HepG2 (cell line): ENCODE results near the gene NOP56. TPM values are rescaled to one million over a fixed set of nuclear protein-coding genes. Genes with fewer than 3 reads are reported as not detected.

Experiments
- ARID2 ChIP-seq: sonication (generic); formaldehyde crosslinking; IDR thresholded peaks from 2 replicates; pipeline ENCODE4 v1.8.1; 2022; ENCODE audit warnings: mild to moderate bottlenecking, missing genetic modification reagents, borderline replicate concordance
- CBFB ChIP-seq: sonication (generic); formaldehyde crosslinking; IDR thresholded peaks from 2 replicates; pipeline ENCODE4 v1.4.0; 2020; ENCODE audit warnings: missing genetic modification reagents
- FIP1L1 ChIP-seq: fragments of 200-400 bp; formaldehyde crosslinking; IDR thresholded peaks from 2 replicates; pipeline ENCODE4 v1.6.1; 2018; ENCODE audit warnings: low read depth, mild to moderate bottlenecking, low read length, moderate library complexity, borderline replicate concordance; ENCODE audit not compliant: insufficient read depth
- GLI4 ChIP-seq: sonication (generic); formaldehyde crosslinking; IDR thresholded peaks from 2 replicates; pipeline ENCODE4 v1.5.1; 2020; ENCODE audit warnings: missing genetic modification reagents, mild to moderate bottlenecking, moderate library complexity, borderline replicate concordance
- KDM5B ChIP-seq: sonication (generic); formaldehyde crosslinking; IDR thresholded peaks from 2 replicates; pipeline ENCODE4 v1.4.0; 2020; ENCODE audit warnings: missing genetic modification reagents, mild to moderate bottlenecking, borderline replicate concordance
- MBNL3 ChIP-seq: fragments of 250-450 bp; sonication (Bioruptor Pico); conservative IDR thresholded peaks from 2 replicates; pipeline ENCODE4 v1.8.0; 2022; ENCODE audit warnings: mild to moderate bottlenecking, inconsistent platforms
- NAIF1 ChIP-seq: sonication (generic); formaldehyde crosslinking; IDR thresholded peaks from 2 replicates; pipeline ENCODE4 v1.5.0; 2020; ENCODE audit warnings: mild to moderate bottlenecking, missing genetic modification reagents, borderline replicate concordance
- POGZ ChIP-seq: sonication (generic); formaldehyde crosslinking; IDR thresholded peaks from 2 replicates; pipeline ENCODE4 v1.4.0; 2020; ENCODE audit warnings: mild to moderate bottlenecking, missing genetic modification reagents
- SPEN ChIP-seq: sonication (generic); formaldehyde crosslinking; IDR thresholded peaks from 2 replicates; pipeline ENCODE4 v1.5.1; 2020; ENCODE audit warnings: low read depth, mild to moderate bottlenecking, missing genetic modification reagents
- STAG1 ChIP-seq: sonication (generic); formaldehyde crosslinking; IDR thresholded peaks from 2 replicates; pipeline ENCODE4 v1.4.0; 2020; ENCODE audit warnings: missing genetic modification reagents
- TCF7 ChIP-seq: sonication (generic); IDR thresholded peaks from 2 replicates; pipeline ENCODE4 v1.6.1; 2016; ENCODE audit warnings: antibody characterized with exemption, low read depth
- ZNF138 ChIP-seq: sonication (generic); formaldehyde crosslinking; IDR thresholded peaks from 2 replicates; pipeline ENCODE4 v1.5.0; 2020; ENCODE audit warnings: mild to moderate bottlenecking, low read depth, missing genetic modification reagents
- ZNF232 ChIP-seq: sonication (generic); formaldehyde crosslinking; IDR thresholded peaks from 2 replicates; pipeline ENCODE4 v1.4.0; 2020; ENCODE audit warnings: missing genetic modification reagents, borderline replicate concordance
- ZNF235 ChIP-seq: sonication (generic); formaldehyde crosslinking; IDR thresholded peaks from 2 replicates; pipeline ENCODE4 v1.8.1; 2023; ENCODE audit warnings: mild to moderate bottlenecking, missing genetic modification reagents, borderline replicate concordance
- ZNF367 ChIP-seq: sonication (generic); formaldehyde crosslinking; IDR thresholded peaks from 2 replicates; pipeline ENCODE4 v1.4.0; 2020; ENCODE audit warnings: missing genetic modification reagents, borderline replicate concordance
- ZNF557 ChIP-seq: sonication (generic); formaldehyde crosslinking; IDR thresholded peaks from 2 replicates; pipeline ENCODE4 v1.4.0; 2020; ENCODE audit warnings: missing genetic modification reagents
- ZNF746 ChIP-seq: sonication (generic); formaldehyde crosslinking; IDR thresholded peaks from 2 replicates; pipeline ENCODE4 v1.8.0; 2022; ENCODE audit warnings: mild to moderate bottlenecking, missing genetic modification reagents
- polyA plus RNA-seq, 8 experiments: library from polyadenylated mRNA; depleted of rRNA in 3 of 8; stranded (reverse) in 7 of 8; unstranded in 1 of 8; fragments of >200 nt; fragmentation: Illumina TruSeq in 4 of 8; extraction: Trizol in 4 of 8; gene quantifications; 2 replicates each; pipeline versions ENCODE4 v1.2.1 to v1.2.3, GENCODE V29; 2011 to 2016; ENCODE audit warnings: low read depth in 4 of 8, missing spikeins in 1 of 8, mixed read lengths in 1 of 8; ENCODE audit not compliant: insufficient read depth in 1 of 8
- total RNA-seq, 5 experiments: library from RNA; depleted of rRNA; stranded (reverse); fragments of >200 nt; fragmentation: Illumina TruSeq; extraction: Trizol; gene quantifications; 2 replicates each; pipeline ENCODE4 v1.2.3, GENCODE V29; 2016; ENCODE audit warnings: low read depth in 1 of 5
- TF ChIP-seq, protein P1 (sequence below): sonication (generic); formaldehyde crosslinking; IDR thresholded peaks from 2 replicates; pipeline ENCODE4 v1.4.0; 2020; ENCODE audit warnings: missing genetic modification reagents, borderline replicate concordance
- TF ChIP-seq, protein P2 (sequence below): sonication (generic); formaldehyde crosslinking; conservative IDR thresholded peaks from 2 replicates; pipeline ENCODE4 v1.4.0; 2020; ENCODE audit warnings: missing genetic modification reagents
- TF ChIP-seq, protein P3 (sequence below): sonication (generic); formaldehyde crosslinking; IDR thresholded peaks from 2 replicates; pipeline ENCODE4 v1.4.0; 2020; ENCODE audit warnings: missing genetic modification reagents
- TF ChIP-seq, protein P4 (sequence below): sonication (generic); formaldehyde crosslinking; conservative IDR thresholded peaks from 2 replicates; pipeline ENCODE4 v1.8.0; 2022; ENCODE audit warnings: low read depth, missing genetic modification reagents

Gene NOP56
- total and polyA plus RNA-seq, 2 of the 13 experiments (the other 11 are each of a cell fraction or from before 2014, with no cell fraction given): 369 to 1,116 TPM

DNA sequence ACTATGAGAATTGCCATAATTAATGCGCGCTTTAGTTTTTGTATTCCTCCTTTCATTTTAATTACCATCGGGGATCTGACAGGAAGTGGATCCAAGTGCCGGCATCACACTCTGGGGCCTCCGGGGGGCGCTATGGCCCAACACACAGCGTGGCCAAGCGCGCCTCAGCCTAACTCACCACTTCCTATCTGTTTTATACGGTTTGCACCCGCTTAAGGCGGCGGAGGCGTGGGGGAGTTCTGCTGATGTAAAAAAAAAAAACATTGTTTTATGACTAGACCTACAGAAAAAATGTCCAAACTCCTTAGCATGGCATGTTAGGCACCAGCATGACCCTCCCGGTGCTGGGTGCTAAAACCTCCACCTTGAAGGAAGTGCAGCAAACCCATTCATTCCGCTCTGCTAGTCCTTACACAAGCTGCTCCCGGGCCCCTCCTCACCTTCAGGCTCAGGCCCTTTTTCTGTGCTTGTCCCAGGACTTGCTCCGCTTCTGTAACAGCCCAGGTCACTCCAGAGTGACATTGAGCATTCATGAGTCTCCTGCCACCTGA lies 35.7 kb downstream of the NOP56 start (continued):
- no peak for TF ChIP-seq ZNF367
- no peak for TF ChIP-seq TCF7
- TF ChIP-seq, protein P1, sequence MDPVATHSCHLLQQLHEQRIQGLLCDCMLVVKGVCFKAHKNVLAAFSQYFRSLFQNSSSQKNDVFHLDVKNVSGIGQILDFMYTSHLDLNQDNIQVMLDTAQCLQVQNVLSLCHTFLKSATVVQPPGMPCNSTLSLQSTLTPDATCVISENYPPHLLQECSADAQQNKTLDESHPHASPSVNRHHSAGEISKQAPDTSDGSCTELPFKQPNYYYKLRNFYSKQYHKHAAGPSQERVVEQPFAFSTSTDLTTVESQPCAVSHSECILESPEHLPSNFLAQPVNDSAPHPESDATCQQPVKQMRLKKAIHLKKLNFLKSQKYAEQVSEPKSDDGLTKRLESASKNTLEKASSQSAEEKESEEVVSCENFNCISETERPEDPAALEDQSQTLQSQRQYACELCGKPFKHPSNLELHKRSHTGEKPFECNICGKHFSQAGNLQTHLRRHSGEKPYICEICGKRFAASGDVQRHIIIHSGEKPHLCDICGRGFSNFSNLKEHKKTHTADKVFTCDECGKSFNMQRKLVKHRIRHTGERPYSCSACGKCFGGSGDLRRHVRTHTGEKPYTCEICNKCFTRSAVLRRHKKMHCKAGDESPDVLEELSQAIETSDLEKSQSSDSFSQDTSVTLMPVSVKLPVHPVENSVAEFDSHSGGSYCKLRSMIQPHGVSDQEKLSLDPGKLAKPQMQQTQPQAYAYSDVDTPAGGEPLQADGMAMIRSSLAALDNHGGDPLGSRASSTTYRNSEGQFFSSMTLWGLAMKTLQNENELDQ (CRISPR knock-in tag): no peak
- TF ChIP-seq POGZ (CRISPR knock-in tag): 0 out of 2 replicates have a peak, but pooled peaks have one; percentile 14
- TF ChIP-seq GLI4 (CRISPR knock-in tag): no peak
- TF ChIP-seq STAG1 (CRISPR knock-in tag): peak; percentile 72
- no peak for TF ChIP-seq ZNF138 (CRISPR knock-in tag)
- TF ChIP-seq, protein P2, sequence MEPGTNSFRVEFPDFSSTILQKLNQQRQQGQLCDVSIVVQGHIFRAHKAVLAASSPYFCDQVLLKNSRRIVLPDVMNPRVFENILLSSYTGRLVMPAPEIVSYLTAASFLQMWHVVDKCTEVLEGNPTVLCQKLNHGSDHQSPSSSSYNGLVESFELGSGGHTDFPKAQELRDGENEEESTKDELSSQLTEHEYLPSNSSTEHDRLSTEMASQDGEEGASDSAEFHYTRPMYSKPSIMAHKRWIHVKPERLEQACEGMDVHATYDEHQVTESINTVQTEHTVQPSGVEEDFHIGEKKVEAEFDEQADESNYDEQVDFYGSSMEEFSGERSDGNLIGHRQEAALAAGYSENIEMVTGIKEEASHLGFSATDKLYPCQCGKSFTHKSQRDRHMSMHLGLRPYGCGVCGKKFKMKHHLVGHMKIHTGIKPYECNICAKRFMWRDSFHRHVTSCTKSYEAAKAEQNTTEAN: no peak
- TF ChIP-seq ZNF746 (CRISPR knock-in tag): no peak
- no peak for TF ChIP-seq MBNL3
- no peak for TF ChIP-seq ZNF232 (CRISPR knock-in tag)
- no peak for TF ChIP-seq ARID2
- TF ChIP-seq CBFB: peak; percentile 9; the same call in 1 of the 2 replicates
- TF ChIP-seq FIP1L1: no peak
- TF ChIP-seq KDM5B (CRISPR knock-in tag): 0 out of 2 replicates have a peak, but pooled peaks have one; percentile 17
- TF ChIP-seq, protein P3, sequence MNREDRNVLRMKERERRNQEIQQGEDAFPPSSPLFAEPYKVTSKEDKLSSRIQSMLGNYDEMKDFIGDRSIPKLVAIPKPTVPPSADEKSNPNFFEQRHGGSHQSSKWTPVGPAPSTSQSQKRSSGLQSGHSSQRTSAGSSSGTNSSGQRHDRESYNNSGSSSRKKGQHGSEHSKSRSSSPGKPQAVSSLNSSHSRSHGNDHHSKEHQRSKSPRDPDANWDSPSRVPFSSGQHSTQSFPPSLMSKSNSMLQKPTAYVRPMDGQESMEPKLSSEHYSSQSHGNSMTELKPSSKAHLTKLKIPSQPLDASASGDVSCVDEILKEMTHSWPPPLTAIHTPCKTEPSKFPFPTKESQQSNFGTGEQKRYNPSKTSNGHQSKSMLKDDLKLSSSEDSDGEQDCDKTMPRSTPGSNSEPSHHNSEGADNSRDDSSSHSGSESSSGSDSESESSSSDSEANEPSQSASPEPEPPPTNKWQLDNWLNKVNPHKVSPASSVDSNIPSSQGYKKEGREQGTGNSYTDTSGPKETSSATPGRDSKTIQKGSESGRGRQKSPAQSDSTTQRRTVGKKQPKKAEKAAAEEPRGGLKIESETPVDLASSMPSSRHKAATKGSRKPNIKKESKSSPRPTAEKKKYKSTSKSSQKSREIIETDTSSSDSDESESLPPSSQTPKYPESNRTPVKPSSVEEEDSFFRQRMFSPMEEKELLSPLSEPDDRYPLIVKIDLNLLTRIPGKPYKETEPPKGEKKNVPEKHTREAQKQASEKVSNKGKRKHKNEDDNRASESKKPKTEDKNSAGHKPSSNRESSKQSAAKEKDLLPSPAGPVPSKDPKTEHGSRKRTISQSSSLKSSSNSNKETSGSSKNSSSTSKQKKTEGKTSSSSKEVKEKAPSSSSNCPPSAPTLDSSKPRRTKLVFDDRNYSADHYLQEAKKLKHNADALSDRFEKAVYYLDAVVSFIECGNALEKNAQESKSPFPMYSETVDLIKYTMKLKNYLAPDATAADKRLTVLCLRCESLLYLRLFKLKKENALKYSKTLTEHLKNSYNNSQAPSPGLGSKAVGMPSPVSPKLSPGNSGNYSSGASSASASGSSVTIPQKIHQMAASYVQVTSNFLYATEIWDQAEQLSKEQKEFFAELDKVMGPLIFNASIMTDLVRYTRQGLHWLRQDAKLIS (CRISPR knock-in tag): no peak
- TF ChIP-seq NAIF1 (CRISPR knock-in tag): no peak
- no peak for TF ChIP-seq ZNF557 (CRISPR knock-in tag)
- peak; percentile 51; the same call in 1 of the 2 replicates for TF ChIP-seq SPEN
- TF ChIP-seq ZNF235 (CRISPR knock-in tag): 0 out of 2 replicates have a peak, but pooled peaks have one; percentile 46
- TF ChIP-seq, protein P4, sequence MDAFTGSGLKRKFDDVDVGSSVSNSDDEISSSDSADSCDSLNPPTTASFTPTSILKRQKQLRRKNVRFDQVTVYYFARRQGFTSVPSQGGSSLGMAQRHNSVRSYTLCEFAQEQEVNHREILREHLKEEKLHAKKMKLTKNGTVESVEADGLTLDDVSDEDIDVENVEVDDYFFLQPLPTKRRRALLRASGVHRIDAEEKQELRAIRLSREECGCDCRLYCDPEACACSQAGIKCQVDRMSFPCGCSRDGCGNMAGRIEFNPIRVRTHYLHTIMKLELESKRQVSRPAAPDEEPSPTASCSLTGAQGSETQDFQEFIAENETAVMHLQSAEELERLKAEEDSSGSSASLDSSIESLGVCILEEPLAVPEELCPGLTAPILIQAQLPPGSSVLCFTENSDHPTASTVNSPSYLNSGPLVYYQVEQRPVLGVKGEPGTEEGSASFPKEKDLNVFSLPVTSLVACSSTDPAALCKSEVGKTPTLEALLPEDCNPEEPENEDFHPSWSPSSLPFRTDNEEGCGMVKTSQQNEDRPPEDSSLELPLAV (CRISPR knock-in tag): no peak
